Activated naive CD4-positive, alpha-beta T cell treated with anti-CD3 and anti-CD28 coated beads, Interleukin-2, amount 10 ng/mL, durations not matched to agents 7 days and 5 days (primary cell): ENCODE data around the gene FGGY.

Experiments
- CTCF ChIA-PET: fragments of 350-600 bp; sonication (Branson Sonifier 250); formaldehyde crosslinking; loops from one replicate; lab custom pipeline; 2021; ENCODE audit warnings: antibody characterized with exemption; lab: Charles Lee
- DNase-seq: peaks from one replicate; pipeline ENCODE4 v3.0.0-alpha.2; 2020
- H3K27ac Mint-ChIP-seq: one replicate; pipeline ENCODE4 v1.8.0; 2021; ENCODE audit warnings: mild to moderate bottlenecking, moderate library complexity, mixed read lengths
- H3K27me3 Mint-ChIP-seq: one replicate; pipeline ENCODE4 v1.8.0; 2021; ENCODE audit warnings: mild to moderate bottlenecking, mixed read lengths
- H3K36me3 Mint-ChIP-seq: one replicate; pipeline ENCODE4 v1.8.0; 2021; ENCODE audit warnings: mixed read lengths
- H3K4me1 Mint-ChIP-seq: one replicate; pipeline ENCODE4 v1.8.0; 2021; ENCODE audit warnings: mixed read lengths
- H3K4me3 Mint-ChIP-seq: one replicate; pipeline ENCODE4 v1.8.0; 2021; ENCODE audit warnings: mild to moderate bottlenecking, moderate library complexity, mixed read lengths
- H3K9me3 Mint-ChIP-seq: one replicate; pipeline ENCODE4 v1.8.0; 2021; ENCODE audit warnings: mixed read lengths

Gene FGGY

DNA sequence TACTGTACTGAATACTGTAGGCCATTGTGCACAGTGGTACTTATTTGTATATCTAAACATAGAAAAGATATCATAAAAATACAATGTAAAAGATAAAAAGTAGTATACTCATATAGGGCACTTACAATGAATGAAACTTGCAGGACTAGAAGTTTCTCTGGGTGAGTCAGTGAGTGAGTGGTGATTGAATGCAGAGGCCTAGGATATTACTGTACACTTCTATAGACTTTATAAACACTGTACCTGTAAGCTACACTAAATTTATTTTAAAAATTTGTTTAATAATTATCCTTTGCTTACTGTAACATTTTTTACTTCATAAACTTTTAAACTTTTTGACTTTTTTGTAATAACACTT lies 82.5 kb downstream of the FGGY start:
- no peak overlapping the region for H3K27ac Mint-ChIP-seq
- no peaks in the 10 kb centered on the region for H3K4me1 Mint-ChIP-seq
- DNase-seq: no peak
- H3K4me3 Mint-ChIP-seq: no peak overlapping the region
- H3K36me3 Mint-ChIP-seq: peaks cover 3% of the 10 kb centered on the region
- peaks cover 8% of the 10 kb centered on the region for H3K9me3 Mint-ChIP-seq
- CTCF ChIA-PET: no interaction called here
- H3K27me3 Mint-ChIP-seq: no peaks in the 10 kb centered on the region

DNA sequence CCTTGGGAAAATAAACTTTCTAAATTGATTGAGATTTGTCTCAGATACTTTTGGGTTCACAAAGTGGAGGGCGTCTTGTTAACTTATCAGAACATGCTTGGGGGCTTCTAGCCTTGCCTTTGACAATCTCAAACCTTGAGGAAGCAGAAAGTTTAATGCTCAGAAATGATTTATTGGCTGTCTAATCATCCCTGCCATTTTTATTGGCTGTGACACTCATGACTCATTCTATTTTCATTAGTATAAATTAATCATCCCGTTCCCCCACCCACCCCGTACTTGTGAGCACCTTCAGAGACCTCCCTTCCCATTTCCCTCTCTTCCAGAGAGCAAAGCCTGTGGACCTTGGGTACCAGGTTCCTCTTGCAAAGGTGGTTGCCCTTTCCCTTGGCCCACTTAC lies 87.1 kb downstream of the FGGY start:
- CTCF ChIA-PET: no interaction called here
- Mint-ChIP-seq H3K36me3 (peaks cover 1% of the 10 kb centered on the region), H3K4me1 (no peaks in the 10 kb centered on the region), H3K27me3 (no peaks in the 10 kb centered on the region), H3K27ac (no peak overlapping the region), H3K9me3 (peaks cover 3% of the 10 kb centered on the region), H3K4me3 (no peak overlapping the region)
- DNase-seq: no peak

DNA sequence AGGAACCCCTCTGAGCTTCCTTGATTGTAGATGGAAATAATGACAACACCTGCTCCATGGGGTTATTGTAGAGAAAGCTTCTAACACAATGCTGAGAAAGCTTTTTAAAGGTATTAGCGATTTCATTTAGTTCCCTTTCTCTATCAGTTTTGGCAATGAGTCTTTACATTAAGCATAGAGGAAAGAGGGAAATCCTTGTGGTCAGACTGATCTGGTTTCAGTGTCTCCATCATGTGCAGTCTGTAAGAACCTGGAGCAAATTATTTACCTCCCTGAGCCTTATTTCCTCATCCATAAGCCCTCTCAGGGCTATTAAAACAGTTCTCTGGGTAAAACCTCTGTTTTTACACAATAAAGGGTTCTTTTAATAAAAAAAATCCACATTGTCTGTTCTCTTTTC lies 87.5 kb downstream of the FGGY start:
- peaks cover 1% of the 10 kb centered on the region for H3K36me3 Mint-ChIP-seq
- H3K27me3 Mint-ChIP-seq: no peaks in the 10 kb centered on the region
- CTCF ChIA-PET: no interaction called here
- H3K27ac Mint-ChIP-seq: no peak overlapping the region
- H3K4me1 Mint-ChIP-seq: peaks cover 2% of the 10 kb centered on the region
- H3K9me3 Mint-ChIP-seq: peaks cover 3% of the 10 kb centered on the region
- no peak overlapping the region for H3K4me3 Mint-ChIP-seq
- no peak for DNase-seq

DNA sequence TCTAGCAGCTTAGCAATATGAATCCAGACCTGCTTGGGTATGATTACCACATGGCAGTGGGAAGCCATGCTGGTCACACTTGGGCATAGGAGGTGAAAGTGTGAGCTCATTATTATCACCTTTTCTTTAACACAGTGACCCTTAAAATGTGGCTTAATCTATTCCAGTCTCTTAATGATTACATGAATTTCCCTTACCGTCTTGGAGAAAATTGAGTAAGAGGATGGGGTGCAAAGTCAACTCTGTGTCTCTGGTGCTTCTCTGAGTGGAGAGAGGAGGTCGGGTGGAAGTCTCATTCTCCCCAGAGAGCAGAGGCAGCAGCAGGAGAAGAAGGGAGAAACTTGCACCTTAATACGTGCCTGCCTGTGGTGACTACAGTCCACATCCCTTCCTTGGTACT lies 91.3 kb downstream of the FGGY start:
- DNase-seq: no peak
- H3K27me3 Mint-ChIP-seq: no peaks in the 10 kb centered on the region
- CTCF ChIA-PET: no interaction called here
- H3K27ac Mint-ChIP-seq: no peak overlapping the region
- H3K36me3 Mint-ChIP-seq: peaks cover 3% of the 10 kb centered on the region
- H3K4me1 Mint-ChIP-seq: peaks cover 18% of the 10 kb centered on the region
- no peak overlapping the region for H3K4me3 Mint-ChIP-seq
- H3K9me3 Mint-ChIP-seq: peaks cover 3% of the 10 kb centered on the region

DNA sequence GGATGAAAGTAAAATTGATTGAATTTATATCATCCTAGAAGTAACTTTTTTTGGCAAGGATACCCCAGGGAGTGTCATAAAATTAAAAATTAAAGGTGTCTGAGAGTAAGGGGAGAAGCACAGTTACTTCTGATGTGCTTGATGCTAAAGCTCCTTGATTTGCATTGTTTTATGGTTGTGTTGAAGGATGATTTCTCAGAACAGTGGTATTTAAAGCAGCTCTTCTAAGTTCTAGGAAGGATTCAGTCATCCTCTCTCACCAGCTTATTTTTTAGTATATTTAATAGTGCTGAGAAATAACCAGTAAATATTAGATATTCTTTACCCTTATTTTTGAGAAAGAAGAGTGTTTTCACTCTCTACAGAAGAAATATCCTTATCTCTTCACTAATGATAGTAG lies 93.0 kb downstream of the FGGY start:
- no peak for DNase-seq
- no peak overlapping the region for H3K4me3 Mint-ChIP-seq
- H3K27ac Mint-ChIP-seq: no peak overlapping the region
- peaks cover 3% of the 10 kb centered on the region for H3K36me3 Mint-ChIP-seq
- no peaks in the 10 kb centered on the region for H3K27me3 Mint-ChIP-seq
- CTCF ChIA-PET: no interaction called here
- H3K9me3 Mint-ChIP-seq: peaks cover 3% of the 10 kb centered on the region
- peaks cover 22% of the 10 kb centered on the region for H3K4me1 Mint-ChIP-seq

DNA sequence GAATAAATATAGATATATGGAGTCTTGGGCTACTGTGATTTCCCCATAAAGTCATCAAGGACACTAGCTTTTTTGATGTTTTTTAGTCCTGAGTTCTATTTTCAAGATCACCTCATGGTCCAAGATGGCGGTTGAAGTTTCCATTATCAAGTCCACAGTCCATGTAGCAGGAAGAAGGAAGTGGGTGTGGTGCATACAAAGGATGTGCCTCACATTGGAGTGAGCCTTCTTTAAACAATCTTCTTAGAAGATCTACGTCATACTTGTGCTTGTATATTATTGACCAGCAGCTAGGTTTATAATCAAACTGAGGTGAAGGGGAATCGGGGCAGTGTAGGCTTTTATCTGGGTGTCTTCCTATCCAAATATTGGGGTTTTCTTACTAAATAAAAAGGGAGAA lies 93.4 kb downstream of the FGGY start:
- peaks cover 3% of the 10 kb centered on the region for H3K36me3 Mint-ChIP-seq
- no peak overlapping the region for H3K4me3 Mint-ChIP-seq
- H3K27me3 Mint-ChIP-seq: no peaks in the 10 kb centered on the region
- CTCF ChIA-PET: no interaction called here
- peaks cover 26% of the 10 kb centered on the region for H3K4me1 Mint-ChIP-seq
- peaks cover 3% of the 10 kb centered on the region for H3K9me3 Mint-ChIP-seq
- peak overlapping the region; percentile 7 for H3K27ac Mint-ChIP-seq
- DNase-seq: no peak

DNA sequence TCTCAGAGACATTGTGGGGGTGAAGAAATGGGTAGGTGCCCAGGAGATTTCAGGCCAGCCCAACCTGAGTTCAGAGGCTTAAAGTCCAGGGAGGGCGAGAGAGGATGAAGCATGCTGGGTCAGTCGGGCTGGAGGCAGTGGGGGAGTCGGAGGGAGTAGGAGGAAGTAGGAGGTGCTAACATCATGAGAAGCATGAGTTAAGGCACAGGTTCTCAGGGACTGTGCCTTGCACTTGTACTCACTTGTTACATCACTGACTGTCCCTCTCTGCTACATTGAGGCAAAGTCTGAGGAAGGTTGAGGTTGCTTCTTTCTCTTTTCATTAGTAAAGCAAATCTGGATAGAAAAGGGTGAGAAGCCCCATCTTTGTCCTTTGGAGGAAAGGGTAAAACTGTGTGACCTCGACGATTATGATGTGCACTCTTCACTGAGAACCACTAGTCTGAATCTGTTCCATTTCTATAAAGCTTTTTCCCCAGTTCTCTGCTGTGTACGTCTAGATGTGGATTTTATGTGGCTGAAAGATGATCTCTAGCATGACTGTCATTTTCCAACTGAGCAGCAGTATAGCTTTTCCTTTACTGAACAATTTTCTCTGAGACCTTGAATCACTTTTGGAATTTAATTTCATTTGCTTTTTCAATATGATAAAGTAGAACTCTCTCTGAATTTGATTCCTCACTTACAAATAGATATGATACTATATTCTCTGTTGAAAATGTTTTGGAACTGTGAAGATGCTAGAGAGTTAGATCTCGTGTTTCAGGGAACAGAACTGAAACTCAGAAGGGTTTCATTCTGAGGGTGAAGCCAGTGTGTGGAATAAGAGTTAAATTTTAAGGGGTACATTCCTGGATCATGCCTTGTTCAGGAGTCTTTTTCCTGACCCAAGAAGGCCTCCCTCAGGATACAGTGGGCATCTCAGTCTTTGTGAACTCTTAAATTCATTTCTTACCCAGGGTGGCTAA lies 94.6 kb downstream of the FGGY start:
- CTCF ChIA-PET: no interaction called here
- no peak overlapping the region for H3K27ac Mint-ChIP-seq
- no peak for DNase-seq
- H3K4me3 Mint-ChIP-seq: no peak overlapping the region
- no peaks in the 10 kb centered on the region for H3K27me3 Mint-ChIP-seq
- peaks cover 31% of the 10 kb centered on the region for H3K4me1 Mint-ChIP-seq
- H3K9me3 Mint-ChIP-seq: peaks cover 3% of the 10 kb centered on the region
- peaks cover 3% of the 10 kb centered on the region for H3K36me3 Mint-ChIP-seq

DNA sequence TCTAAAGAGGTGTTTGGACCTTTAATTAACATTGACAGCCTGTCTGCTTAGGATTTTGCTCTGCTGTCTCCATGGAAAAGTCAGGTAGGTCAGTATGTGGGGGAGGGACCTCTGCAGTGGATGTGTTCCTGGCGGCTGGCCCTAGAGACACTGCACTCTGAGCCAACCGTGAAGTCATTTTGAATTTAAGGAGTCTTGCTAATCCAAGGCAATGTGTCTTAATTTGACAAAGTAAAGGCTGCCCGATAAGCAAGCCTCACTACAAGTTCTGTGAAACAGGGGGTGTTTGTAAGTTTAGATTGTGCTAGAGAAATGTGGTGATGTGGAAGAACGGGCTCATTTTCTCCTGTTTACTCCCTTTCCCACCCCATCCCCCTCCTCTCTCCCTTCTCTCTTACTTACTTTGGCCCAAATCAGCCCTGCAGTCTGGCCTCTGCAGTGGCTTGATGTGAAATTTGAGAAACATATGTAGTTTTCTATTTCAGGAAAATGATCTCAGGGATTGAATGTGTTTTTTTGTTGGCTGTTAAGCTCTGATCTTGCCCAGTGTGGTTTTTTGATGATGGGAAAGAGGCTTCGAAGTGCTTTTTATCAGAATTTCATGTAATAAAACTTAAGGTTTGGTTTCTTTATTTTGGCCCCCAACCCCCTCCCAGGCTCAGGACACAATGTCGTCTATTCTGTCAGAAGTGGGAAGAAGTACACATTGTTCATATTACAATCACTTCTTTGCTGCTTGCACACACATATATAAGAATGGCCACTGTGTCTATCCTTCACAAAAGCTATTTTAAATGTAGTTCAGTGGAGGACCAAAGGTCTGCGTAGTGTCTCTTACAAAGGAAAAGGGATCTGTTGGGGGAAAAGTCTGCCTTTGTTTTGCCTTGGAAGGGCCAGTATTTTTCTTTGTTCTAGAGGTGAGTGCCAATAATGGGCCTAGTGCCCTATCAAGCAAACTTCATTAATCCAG lies 96.6 kb downstream of the FGGY start:
- H3K27ac Mint-ChIP-seq: no peak overlapping the region

DNA sequence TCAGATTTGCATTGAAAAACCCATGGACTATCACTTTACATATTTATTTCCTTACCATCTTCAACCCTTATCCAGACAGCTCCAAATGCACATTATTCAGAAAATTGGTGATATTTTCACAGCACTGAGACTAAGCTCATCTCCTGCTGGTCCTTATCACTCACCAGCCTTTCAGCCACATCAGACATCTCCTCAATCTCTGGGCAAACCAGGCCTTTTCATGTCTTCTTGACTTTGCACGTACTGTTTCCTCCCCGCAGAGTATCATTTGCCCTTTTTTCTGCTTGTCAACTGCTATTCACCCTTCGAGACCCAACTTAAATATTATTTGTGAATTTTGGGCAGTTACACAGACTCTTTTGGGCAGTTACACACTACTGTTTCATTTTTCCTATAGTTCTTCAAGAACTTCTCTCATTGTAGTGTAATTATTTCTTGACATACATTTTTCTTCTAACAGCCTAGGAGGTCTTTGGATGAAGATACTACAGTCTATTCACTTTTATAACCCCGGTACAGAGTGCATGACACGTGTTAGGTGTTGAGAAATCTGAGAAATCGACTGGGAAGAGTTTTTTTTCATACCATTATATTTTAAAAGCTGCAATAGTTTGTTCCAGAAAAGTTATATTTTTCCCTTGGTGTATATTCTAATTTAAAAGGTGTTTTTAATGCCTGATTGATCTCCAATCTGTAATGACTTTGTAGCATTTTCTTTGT lies 98.0 kb downstream of the FGGY start:
- peaks cover 3% of the 10 kb centered on the region for H3K36me3 Mint-ChIP-seq
- H3K4me3 Mint-ChIP-seq: no peak overlapping the region
- CTCF ChIA-PET: no interaction called here
- DNase-seq: no peak
- no peak overlapping the region for H3K27ac Mint-ChIP-seq
- H3K27me3 Mint-ChIP-seq: no peaks in the 10 kb centered on the region
- peaks cover 3% of the 10 kb centered on the region for H3K9me3 Mint-ChIP-seq
- H3K4me1 Mint-ChIP-seq: peaks cover 25% of the 10 kb centered on the region

More for the DNA sequence above, 96.6 kb downstream of the FGGY start:
- CTCF ChIA-PET: no interaction called here
- peaks cover 32% of the 10 kb centered on the region for H3K4me1 Mint-ChIP-seq
- H3K36me3 Mint-ChIP-seq: peaks cover 3% of the 10 kb centered on the region
- H3K27me3 Mint-ChIP-seq: no peaks in the 10 kb centered on the region
- no peak for DNase-seq
- H3K4me3 Mint-ChIP-seq: no peak overlapping the region
- H3K9me3 Mint-ChIP-seq: peaks cover 3% of the 10 kb centered on the region

DNA sequence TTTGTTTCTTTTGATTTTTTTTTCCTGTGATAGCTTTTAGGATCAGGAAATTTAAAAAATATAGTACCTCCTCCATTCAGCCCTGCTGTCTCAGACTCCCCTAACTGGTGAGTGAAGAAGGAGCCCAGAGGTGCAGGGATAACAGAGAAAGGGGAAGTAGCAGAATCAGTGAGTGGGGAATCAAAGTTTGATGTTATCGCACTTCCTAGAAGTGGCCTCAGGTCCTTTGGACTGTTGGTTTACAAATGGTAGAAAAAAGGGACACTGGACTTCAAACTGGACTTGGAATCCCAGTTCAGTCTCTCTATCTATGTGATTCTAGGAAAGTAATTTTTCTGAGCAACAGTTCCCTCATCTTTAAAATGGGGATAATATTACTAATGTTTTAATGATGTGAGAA lies 99.5 kb downstream of the FGGY start:
- H3K4me1 Mint-ChIP-seq: peaks cover 14% of the 10 kb centered on the region
- H3K9me3 Mint-ChIP-seq: no peaks in the 10 kb centered on the region
- no peak for DNase-seq
- H3K36me3 Mint-ChIP-seq: no peaks in the 10 kb centered on the region
- CTCF ChIA-PET: interaction anchor here (0.6 kb wide), 1 partner anchor 21 kb away, joined by 4 read pairs; no protein-coding TSS in a partner anchor
- no peak overlapping the region for H3K4me3 Mint-ChIP-seq
- H3K27me3 Mint-ChIP-seq: no peaks in the 10 kb centered on the region
- no peak overlapping the region for H3K27ac Mint-ChIP-seq

DNA sequence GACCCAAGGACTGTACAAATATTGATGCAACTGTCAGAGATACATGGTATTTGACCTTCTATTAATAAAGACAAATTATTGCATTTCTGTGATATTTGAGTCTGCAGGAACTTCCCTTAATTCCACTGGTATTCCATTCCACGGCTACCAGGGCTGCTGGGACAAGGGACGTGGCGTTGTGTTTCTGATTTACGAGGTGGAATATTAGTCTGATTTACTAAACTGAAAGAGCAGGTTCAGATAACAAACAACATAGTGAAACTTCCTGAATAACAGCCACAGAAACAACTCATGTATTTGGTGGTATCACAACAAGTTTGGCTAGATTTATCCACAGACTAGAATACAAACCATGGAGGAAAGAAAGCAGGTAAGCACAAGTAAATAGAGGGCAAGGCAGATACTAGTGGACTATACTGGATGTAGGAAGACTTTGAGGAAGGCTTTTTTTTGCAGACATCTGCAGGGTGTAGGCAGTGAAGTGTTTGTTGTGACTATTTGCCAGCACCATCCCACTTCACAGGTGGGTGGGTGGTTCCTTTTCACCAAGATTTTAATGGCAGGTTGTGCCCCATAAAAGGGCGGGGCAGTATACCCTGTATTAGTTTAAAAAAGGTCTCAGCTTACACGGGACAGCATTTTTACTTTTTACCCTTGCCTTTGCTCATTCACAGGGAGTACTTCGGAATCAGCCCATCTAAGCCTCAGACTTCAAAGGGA lies 100.4 kb downstream of the FGGY start:
- H3K4me1 Mint-ChIP-seq: peaks cover 14% of the 10 kb centered on the region
- no peaks in the 10 kb centered on the region for H3K9me3 Mint-ChIP-seq
- no peak overlapping the region for H3K27ac Mint-ChIP-seq
- DNase-seq: no peak
- CTCF ChIA-PET: no interaction called here
- no peaks in the 10 kb centered on the region for H3K36me3 Mint-ChIP-seq
- H3K27me3 Mint-ChIP-seq: no peaks in the 10 kb centered on the region
- no peak overlapping the region for H3K4me3 Mint-ChIP-seq

DNA sequence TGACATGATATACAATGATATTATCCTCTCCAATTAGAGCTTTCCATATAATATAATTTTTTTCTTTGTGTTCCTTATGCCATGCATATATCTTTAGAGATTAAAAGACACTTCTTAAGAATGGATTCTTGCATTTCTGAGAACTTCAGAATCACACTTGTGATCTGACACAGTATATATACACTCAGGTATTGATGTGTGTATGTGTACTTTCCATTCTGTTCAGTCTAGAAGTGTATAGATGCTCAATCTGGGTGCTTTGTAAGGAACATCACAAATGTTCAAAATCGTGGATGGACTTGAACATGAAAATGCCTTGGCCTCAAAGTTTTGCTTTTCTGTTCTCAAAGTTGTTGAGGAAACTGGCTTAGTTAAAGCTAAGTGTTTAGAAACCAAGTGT lies 102.7 kb downstream of the FGGY start:
- no peak overlapping the region for H3K27ac Mint-ChIP-seq
- H3K27me3 Mint-ChIP-seq: no peaks in the 10 kb centered on the region
- peaks cover 11% of the 10 kb centered on the region for H3K4me1 Mint-ChIP-seq
- no peaks in the 10 kb centered on the region for H3K9me3 Mint-ChIP-seq
- H3K36me3 Mint-ChIP-seq: no peaks in the 10 kb centered on the region
- no peak for DNase-seq
- CTCF ChIA-PET: no interaction called here
- no peak overlapping the region for H3K4me3 Mint-ChIP-seq

DNA sequence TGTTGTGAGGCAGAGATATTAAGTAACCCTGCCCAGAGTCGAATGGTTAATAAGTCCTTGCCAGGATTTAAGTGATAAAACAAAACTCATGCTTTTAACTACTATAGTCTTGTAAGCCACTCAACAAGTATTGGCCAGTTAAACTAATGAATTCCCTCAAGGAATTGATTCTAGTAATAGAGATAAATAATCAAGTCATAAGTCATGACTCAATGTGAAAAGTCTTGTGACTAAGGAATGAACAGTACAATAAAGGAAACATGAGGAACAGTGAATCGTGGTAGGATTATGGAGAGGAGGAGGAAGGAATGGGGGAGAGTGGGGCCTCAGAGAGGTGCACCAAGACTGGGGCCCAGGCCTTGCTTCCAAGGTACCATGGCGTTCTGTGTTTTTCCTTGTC lies 104.7 kb downstream of the FGGY start:
- Mint-ChIP-seq H3K4me3 (no peak overlapping the region), H3K27ac (no peak overlapping the region), H3K4me1 (no peaks in the 10 kb centered on the region), H3K9me3 (no peaks in the 10 kb centered on the region), H3K36me3 (no peaks in the 10 kb centered on the region), H3K27me3 (no peaks in the 10 kb centered on the region)
- DNase-seq: no peak
- CTCF ChIA-PET: no interaction called here
